DMS153 treated with DMSO at 0.1 percent for 48 hours (cell line): ENCODE measurements around the gene ATP2B1.

Experiments
- DNase-seq: peaks from one replicate; lab custom pipeline; 2025; ENCODE audit not compliant: unreplicated experiment; lab: John Stamatoyannopoulos, UW

Gene ATP2B1

GRCh38 chr12:89544022-89544421, 164.6 kb downstream of the ATP2B1 start:
- DNase-seq: no peak

DNA sequence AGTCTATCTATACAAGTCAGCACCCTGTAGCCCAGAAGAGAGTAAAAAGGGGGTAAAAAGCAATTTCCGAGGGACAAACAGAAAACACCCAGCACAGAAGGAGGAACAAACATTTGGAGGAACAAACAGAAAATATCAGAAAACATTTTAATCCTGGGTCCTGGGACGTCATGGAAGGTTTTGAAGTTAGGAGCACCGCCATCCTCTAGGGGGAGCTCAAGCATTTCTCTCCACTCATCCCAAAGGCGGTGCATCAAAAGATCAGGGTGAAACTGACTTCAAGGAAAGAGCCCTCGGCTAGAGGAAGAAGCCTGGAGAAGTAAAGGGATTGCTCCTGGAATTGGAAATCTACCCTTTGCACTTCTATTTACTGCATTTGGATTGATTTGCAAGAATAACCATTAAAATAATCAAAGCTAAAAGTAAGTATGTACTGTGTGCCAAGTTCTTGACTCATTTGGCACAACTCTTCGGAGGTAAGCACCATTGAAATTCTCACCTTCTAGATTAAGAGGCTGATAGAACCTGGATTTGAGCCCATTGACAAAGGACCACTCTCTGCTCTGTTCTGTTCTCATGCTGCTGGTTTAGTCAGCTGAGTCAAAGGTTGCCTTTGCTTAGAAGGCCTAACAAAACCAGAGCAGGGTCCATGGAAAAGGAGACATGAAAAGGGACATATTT, 165.6 kb downstream of the ATP2B1 start:
- DNase-seq: peak; percentile 72

GRCh38 chr12:89542236-89542635, 166.4 kb downstream of the ATP2B1 start:
- no peak for DNase-seq

DNA sequence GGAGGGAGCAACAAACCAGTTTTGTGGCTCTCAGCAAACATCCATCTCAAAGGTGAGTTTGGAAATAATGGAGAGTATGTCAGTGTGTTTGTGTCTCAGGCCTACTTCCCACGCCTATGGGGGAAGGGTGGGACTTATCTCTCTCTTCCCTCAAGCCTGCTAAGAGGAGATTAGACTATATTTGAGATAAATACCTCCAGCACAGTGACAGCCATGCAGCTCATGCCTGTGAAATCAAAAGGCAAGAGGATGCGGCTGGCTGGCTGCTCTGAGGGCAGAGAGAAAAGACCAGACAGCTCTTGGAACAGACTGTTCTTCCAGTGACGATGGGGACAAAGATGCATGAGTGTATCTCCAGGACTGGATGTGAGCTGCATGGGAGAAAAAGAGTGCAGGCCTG, 168.1 kb downstream of the ATP2B1 start:
- no peak for DNase-seq

DNA sequence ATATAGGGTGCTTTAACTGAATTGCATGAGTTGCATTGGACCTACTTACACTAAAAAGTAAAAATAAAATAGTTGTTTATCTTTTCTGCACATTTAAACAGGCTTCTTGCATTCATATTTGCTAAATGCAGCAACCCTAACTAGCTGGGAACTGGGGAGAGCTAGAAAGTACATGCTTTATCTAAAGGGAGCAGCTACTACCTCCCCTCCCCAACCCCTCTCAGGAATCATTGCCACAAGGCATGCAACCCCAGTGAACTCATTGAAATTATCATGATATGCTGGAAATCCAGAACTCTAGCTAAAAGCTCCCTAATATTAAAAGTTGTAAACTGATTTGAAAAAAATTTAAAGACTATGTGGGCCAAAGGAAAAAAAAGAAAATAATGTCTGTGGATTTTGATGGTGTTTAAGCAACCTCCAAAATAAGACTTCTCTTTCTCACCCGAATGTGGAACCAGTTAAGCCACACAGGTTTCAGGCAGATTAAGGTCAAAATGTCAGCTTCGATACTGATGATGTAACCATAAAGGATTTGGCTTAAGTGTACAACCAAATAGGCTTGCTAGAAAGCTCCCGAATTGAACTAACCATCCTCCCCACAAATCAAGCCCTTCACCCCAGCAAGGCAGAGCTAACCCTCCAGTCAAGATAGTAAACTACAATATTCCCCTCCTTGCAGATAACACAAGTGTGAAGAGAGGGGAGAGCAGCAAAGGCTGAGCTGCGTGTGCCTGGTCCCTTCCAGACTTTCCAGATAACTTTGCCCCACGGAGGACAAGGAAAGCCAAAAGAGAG, 169.0 kb downstream of the ATP2B1 start:
- no peak for DNase-seq

DNA sequence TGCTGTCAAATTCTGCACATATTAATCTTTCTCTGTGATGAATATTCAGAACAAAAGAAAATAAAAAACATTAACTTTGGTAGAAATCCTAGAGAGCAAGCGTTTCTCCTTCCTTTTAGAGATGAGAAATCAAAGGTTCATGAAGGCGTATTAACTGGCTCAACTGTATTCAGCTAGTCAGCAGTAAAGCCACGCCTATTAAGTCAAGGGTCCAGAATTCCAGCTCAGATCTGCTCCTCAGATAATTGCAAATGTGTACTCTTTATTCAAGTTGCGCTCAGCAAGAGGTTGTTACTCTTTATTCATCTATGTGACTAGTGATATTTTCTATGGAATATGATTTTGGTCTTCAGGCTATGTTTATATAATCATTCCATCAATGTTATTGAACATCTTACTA, 169.7 kb downstream of the ATP2B1 start:
- DNase-seq: no peak
